Measurements from ENCODE around the gene CADPS. TPM values are rescaled to one million over a fixed set of nuclear protein-coding genes. Genes with fewer than 3 reads are reported as not detected.

CADPS gene
- total and polyA plus RNA-seq, 2 of the 4 experiments (the other 2 are of a cell fraction): not detected

GRCh38 chr3:62493109-62493801, 382.0 kb downstream of the CADPS start:
- H2AK9ac ChIP-seq (replicated peaks; ENCODE audit: low read depth, low read length, poor library complexity): no peak overlapping the region
- H4K5ac ChIP-seq (ENCODE audit: low read depth, low read length): no peak overlapping the region
- ATAC-seq (ENCODE audit: low read depth): no peak
- TF ChIP-seq CHD1 (IDR thresholded peaks at IDR 0.05; ENCODE audit: low read depth, low read length) (no peak), NFE2L2 (IDR thresholded peaks at IDR 0.05; ENCODE audit: low read depth, low read length) (no peak), BHLHE40 (IDR thresholded peaks at IDR 0.05; ENCODE audit: low read depth, low read length) (no peak), CTCF (conservative IDR thresholded peaks at IDR 0.05; ENCODE audit: low read depth, low read length) (0 out of 2 replicates have a peak, but pooled peaks have one; percentile 17)
- H3K9me1 ChIP-seq (ENCODE audit: insufficient read depth, low read length): no peaks in the 10 kb centered on the region
- H3K4ac ChIP-seq (ENCODE audit: low read depth, low read length): no peak overlapping the region
- BruUV-seq (replicated peaks): no TSS peak
- H3K4me1 ChIP-seq (ENCODE audit: control insufficient read depth, insufficient read depth, low read length): no peaks in the 10 kb centered on the region
- no peak overlapping the region for H4K8ac ChIP-seq (ENCODE audit: low read depth in 2 of 2, low read length in 2 of 2)
- WGBS, 2 experiments (ENCODE audit: extremely low coverage in 2 of 2, insufficient read length in 1 of 2): no CpG with 5 or more reads among the region's 4 CpGs
- no peak for DNase-seq
- CTCF ChIA-PET: no interaction called here
- no peak overlapping the region for H2BK5ac ChIP-seq (ENCODE audit: low read depth, low read length, poor library complexity, severe bottlenecking)
- no peak overlapping the region for H3K23ac ChIP-seq (ENCODE audit: low read depth, low read length)
- no peak overlapping the region for H3K4me2 ChIP-seq (ENCODE audit: low read depth, low read length)
- POLR2A ChIA-PET (ENCODE audit: unreplicated experiment): no interaction called here
- H4K20me1 ChIP-seq (ENCODE audit: insufficient read depth, low read length): no peaks in the 10 kb centered on the region
- no peaks in the 10 kb centered on the region for H3K9me3 ChIP-seq (ENCODE audit: control insufficient read depth, insufficient read depth, low read length)
- H3K79me1 ChIP-seq (ENCODE audit: low read depth in 1 of 2, low read length in 2 of 2): no peaks in the 10 kb centered on the region
- no peak overlapping the region for H3K56ac ChIP-seq (ENCODE audit: extremely low read depth, insufficient read depth, low read length)
- H3K36me3 ChIP-seq (ENCODE audit: control insufficient read depth, insufficient read depth, low read length): no peaks in the 10 kb centered on the region
- no peak overlapping the region for H2BK120ac ChIP-seq (ENCODE audit: low read depth, low read length)
- dilution Hi-C loops (cut with HindIII; ENCODE audit: low sequenced_read_pairs, unreplicated experiment) (no loop called here), in situ Hi-C loops (cut with MboI; ENCODE audit: low sequenced_read_pairs) (no loop called here), intact Hi-C loops (cut with micrococcal nuclease) (no loop called here)
- no peak overlapping the region for H2BK15ac ChIP-seq (ENCODE audit: low read depth, low read length)
- no peak overlapping the region for H3K4me3 ChIP-seq (ENCODE audit: insufficient read depth, low read depth, low read length)
- no peak overlapping the region for H2AK5ac ChIP-seq (ENCODE audit: low read depth, low read length)
- H3K18ac ChIP-seq (ENCODE audit: low read depth, low read length): no peak overlapping the region
- H3K27me3 ChIP-seq (ENCODE audit: control insufficient read depth, insufficient read depth, low read length): no peaks in the 10 kb centered on the region
- H3K9ac ChIP-seq (ENCODE audit: low read depth, low read length): no peak overlapping the region
- H2AFZ ChIP-seq (replicated peaks; ENCODE audit: low read length, poor library complexity): no peak overlapping the region
- no peak overlapping the region for H3K27ac ChIP-seq (ENCODE audit: insufficient read depth, low read length)
- H3K14ac ChIP-seq (replicated peaks; ENCODE audit: low read depth, low read length): no peak overlapping the region
- H2BK20ac ChIP-seq (ENCODE audit: low read depth, low read length): no peak overlapping the region
- no peak overlapping the region for H4K91ac ChIP-seq (ENCODE audit: insufficient read depth, low read depth, low read length)
